H9 (cell line): Measurements from ENCODE around the gene UBE2L6. TPM values are rescaled to one million over a fixed set of nuclear protein-coding genes. Genes with fewer than 3 reads are reported as not detected.

Experiments
- DNase-seq: peaks from one replicate; pipeline ENCODE4 v3.0.0-alpha.2; 2017
- H2AFZ ChIP-seq: one replicate; pipeline ENCODE4 v1.6.1; 2013; ENCODE audit warnings: mild to moderate bottlenecking, low read length, control low read depth, moderate library complexity
- H2AK5ac ChIP-seq: 2 replicates; pipeline ENCODE4 v1.6.1; 2013; ENCODE audit warnings: low read length, control low read depth, mixed read lengths; ENCODE audit not compliant: insufficient read length
- H2BK120ac ChIP-seq: one replicate; pipeline ENCODE4 v1.6.1; 2013; ENCODE audit warnings: low read depth, mild to moderate bottlenecking, low read length, control low read depth, inconsistent platforms; ENCODE audit not compliant: poor library complexity, severe bottlenecking
- H2BK12ac ChIP-seq: 2 replicates; pipeline ENCODE4 v1.6.1; 2013; ENCODE audit warnings: low read length, control low read depth, mixed read lengths, low read depth; ENCODE audit not compliant: insufficient read length
- H2BK15ac ChIP-seq: 2 replicates; pipeline ENCODE4 v1.6.1; 2013; ENCODE audit warnings: low read depth, low read length, control low read depth
- H2BK20ac ChIP-seq: one replicate; pipeline ENCODE4 v1.6.1; 2013; ENCODE audit warnings: low read depth, mild to moderate bottlenecking, low read length, control low read depth, inconsistent platforms; ENCODE audit not compliant: poor library complexity, severe bottlenecking
- H2BK5ac ChIP-seq: 2 replicates; pipeline ENCODE4 v1.6.1; 2013; ENCODE audit warnings: low read length, control low read depth, mixed read lengths; ENCODE audit not compliant: insufficient read length
- H3K14ac ChIP-seq: 2 replicates; pipeline ENCODE4 v1.6.1; 2013; ENCODE audit warnings: low read length, control low read depth; ENCODE audit not compliant: insufficient read depth
- H3K18ac ChIP-seq: 2 replicates; pipeline ENCODE4 v1.6.1; 2013; ENCODE audit warnings: low read depth, mild to moderate bottlenecking, mixed read lengths, low read length, control low read depth; ENCODE audit not compliant: insufficient read length
- H3K23ac ChIP-seq: 2 replicates; pipeline ENCODE4 v1.6.1; 2013; ENCODE audit warnings: low read length, control low read depth, mixed read lengths, low read depth; ENCODE audit not compliant: insufficient read length
- H3K23me2 ChIP-seq: 2 replicates; pipeline ENCODE4 v1.6.1; 2013; ENCODE audit warnings: low read depth, mild to moderate bottlenecking, mixed read lengths, low read length, control low read depth; ENCODE audit not compliant: insufficient read length, poor library complexity, severe bottlenecking
- H3K27ac ChIP-seq: 2 replicates; pipeline ENCODE4 v1.5.1; 2013; ENCODE audit warnings: low read length, control low read depth, mixed read lengths, low read depth; ENCODE audit not compliant: insufficient read length
- H3K27me3 ChIP-seq: 2 replicates; pipeline ENCODE4 v1.6.1; 2013; ENCODE audit warnings: low read length, control low read depth, inconsistent platforms; ENCODE audit not compliant: insufficient read depth
- H3K4ac ChIP-seq: 2 replicates; pipeline ENCODE4 v1.6.1; 2013; ENCODE audit warnings: low read depth, mild to moderate bottlenecking, control low read depth, inconsistent platforms, low read length, moderate library complexity
- H3K4me1 ChIP-seq: 2 replicates; pipeline ENCODE4 v1.6.1; 2013; ENCODE audit warnings: low read length, control low read depth, inconsistent platforms; ENCODE audit not compliant: insufficient read depth
- H3K4me2 ChIP-seq: 2 replicates; pipeline ENCODE4 v1.6.1; 2013; ENCODE audit warnings: low read length, control low read depth, mixed read lengths; ENCODE audit not compliant: insufficient read length, insufficient read depth
- H3K56ac ChIP-seq: 2 replicates; pipeline ENCODE4 v1.6.1; 2013; ENCODE audit warnings: low read depth, mild to moderate bottlenecking, mixed read lengths, low read length, control low read depth; ENCODE audit not compliant: insufficient read length
- H3K79me1 ChIP-seq: 2 replicates; pipeline ENCODE4 v1.6.1; 2013; ENCODE audit warnings: low read depth, mild to moderate bottlenecking, moderate library complexity, low read length, control low read depth, inconsistent platforms; ENCODE audit not compliant: insufficient read depth, poor library complexity, severe bottlenecking
- H3K79me2 ChIP-seq: 2 replicates; pipeline ENCODE4 v1.6.1; 2013; ENCODE audit warnings: low read length, control low read depth, inconsistent platforms; ENCODE audit not compliant: insufficient read depth
- H3K9ac ChIP-seq: 2 replicates; pipeline ENCODE4 v1.6.1; 2013; ENCODE audit warnings: low read length, control low read depth, mixed read lengths; ENCODE audit not compliant: insufficient read length; ENCODE audit errors: extremely low read depth
- H3K9me3 ChIP-seq: one replicate; pipeline ENCODE4 v1.6.1; 2013; ENCODE audit warnings: low read depth, low read length, inconsistent platforms; ENCODE audit not compliant: control insufficient read depth
- H3T11ph ChIP-seq: one replicate; pipeline ENCODE4 v1.6.1; 2013; ENCODE audit warnings: mild to moderate bottlenecking, low read length, control low read depth, inconsistent platforms
- H4K20me1 ChIP-seq: one replicate; pipeline ENCODE4 v1.6.1; 2013; ENCODE audit not compliant: control insufficient read depth, insufficient read length, insufficient read depth
- H4K5ac ChIP-seq: 2 replicates; pipeline ENCODE4 v1.6.1; 2013; ENCODE audit warnings: low read depth, mild to moderate bottlenecking, mixed read lengths, low read length, control low read depth; ENCODE audit not compliant: insufficient read length
- H4K8ac ChIP-seq: replicated peaks from 2 replicates; pipeline ENCODE4 v1.6.1; 2013; ENCODE audit warnings: low read length, control low read depth, mixed read lengths, low read depth; ENCODE audit not compliant: insufficient read length
- H4K91ac ChIP-seq: 2 replicates; pipeline ENCODE4 v1.6.1; 2013; ENCODE audit warnings: low read depth, mild to moderate bottlenecking, moderate library complexity, mixed read lengths, low read length, control low read depth; ENCODE audit not compliant: insufficient read length
- H3K27ac Mint-ChIP-seq, 3 experiments: 2 replicates in 2 of 3; 3 replicates in 1 of 3; pipeline ENCODE4 v1.8.0; 2020 to 2021; ENCODE audit warnings: mixed read lengths in 3 of 3, mild to moderate bottlenecking in 1 of 3, moderate library complexity in 1 of 3
- H3K27me3 Mint-ChIP-seq: 2 replicates; pipeline ENCODE4 v1.8.0; 2021; ENCODE audit warnings: low read depth, mild to moderate bottlenecking, moderate library complexity, mixed read lengths
- H3K36me3 Mint-ChIP-seq, 3 experiments: 2 replicates in 2 of 3; 3 replicates in 1 of 3; pipeline ENCODE4 v1.8.0; 2020 to 2021; ENCODE audit warnings: low read depth in 3 of 3, mixed read lengths in 3 of 3; ENCODE audit not compliant: insufficient read depth in 1 of 3
- H3K4me1 Mint-ChIP-seq, 2 experiments: 2 replicates each; pipeline ENCODE4 v1.8.0; 2020; ENCODE audit warnings: mixed read lengths in 2 of 2
- H3K4me3 Mint-ChIP-seq, 2 experiments: 2 replicates in 1 of 2; 3 replicates in 1 of 2; pipeline ENCODE4 v1.8.0; 2020 to 2021; ENCODE audit warnings: mild to moderate bottlenecking in 2 of 2, mixed read lengths in 2 of 2, moderate library complexity in 1 of 2
- H3K9me3 Mint-ChIP-seq, 2 experiments: 2 replicates in 1 of 2; 3 replicates in 1 of 2; pipeline ENCODE4 v1.8.0; 2020; ENCODE audit warnings: mild to moderate bottlenecking in 2 of 2, mixed read lengths in 2 of 2, moderate library complexity in 1 of 2
- WGBS: extraction: QIAGEN DNeasy Blood & Tissue Kit; methylation state at CpG from one replicate; pipeline ENCODE4 v1.1.7; 2013; ENCODE audit warnings: missing lambda C conversion rate, low lambda C conversion rate, mixed read lengths; ENCODE audit not compliant: insufficient read length; ENCODE audit errors: extremely low coverage; 5-methylcytosine and 5-hydroxymethylcytosine counted together
- total RNA-seq: library from RNA; stranded (reverse); gene quantifications from 2 replicates; pipeline ENCODE4 v1.2.1, GENCODE V29; 2021
- TF ChIP-seq, protein P1 (sequence below): fragments of 200-600 bp; sonication (generic); conservative IDR thresholded peaks from 3 replicates; pipeline ENCODE4 v1.8.0; 2021; ENCODE audit warnings: antibody characterized with exemption, mild to moderate bottlenecking

Gene UBE2L6
- total RNA-seq, 1 experiment from 2014 or later: 38.9 TPM

DNA sequence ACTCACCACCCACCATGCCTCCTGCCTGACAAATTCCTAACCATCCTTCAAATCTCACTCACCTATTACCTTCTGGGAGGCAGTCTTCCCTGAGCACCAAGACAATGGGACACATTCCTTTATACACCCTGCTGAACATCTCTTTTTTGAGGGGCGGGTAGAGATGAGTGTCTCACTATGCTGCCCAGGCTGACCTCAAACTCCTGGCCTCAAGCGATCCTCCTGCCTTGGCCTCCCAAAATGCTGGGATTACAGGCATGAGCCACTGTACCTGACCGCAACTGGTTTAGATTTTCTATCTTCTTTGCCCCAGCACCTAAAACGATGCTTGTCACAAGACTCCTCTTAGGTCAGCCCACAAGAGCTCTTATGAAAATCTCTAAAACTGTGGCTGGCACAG, 44.1 kb downstream of the UBE2L6 start:
- no peak overlapping the region for H3K27ac Mint-ChIP-seq
- peaks cover 6 to 11% (median 11%) of the 10 kb centered on the region in 3 experiments for H3K36me3 Mint-ChIP-seq
- no peak overlapping the region for H2BK120ac ChIP-seq
- H4K8ac ChIP-seq: no peak overlapping the region
- H3K79me1 ChIP-seq: no peaks in the 10 kb centered on the region
- H3K9me3 Mint-ChIP-seq: no peaks in the 10 kb centered on the region; a peak in 1 of 5 replicates
- no peaks in the 10 kb centered on the region for H4K20me1 ChIP-seq
- no peak overlapping the region for H2AK5ac ChIP-seq
- H2BK5ac ChIP-seq: no peak overlapping the region
- no peak overlapping the region for H3K9ac ChIP-seq
- H3K27ac ChIP-seq: no peak overlapping the region
- peaks cover 15 to 18% of the 10 kb centered on the region in 2 experiments for H3K4me1 Mint-ChIP-seq
- H3K18ac ChIP-seq: no peak overlapping the region
- no peak overlapping the region for H2AFZ ChIP-seq
- H3K23ac ChIP-seq: no peak overlapping the region
- H4K5ac ChIP-seq: no peak overlapping the region
- H2BK20ac ChIP-seq: no peak overlapping the region
- no peak overlapping the region for H2BK12ac ChIP-seq
- no peak overlapping the region for H2BK15ac ChIP-seq
- H3K27me3 ChIP-seq: no peaks in the 10 kb centered on the region
- TF ChIP-seq, protein P1, sequence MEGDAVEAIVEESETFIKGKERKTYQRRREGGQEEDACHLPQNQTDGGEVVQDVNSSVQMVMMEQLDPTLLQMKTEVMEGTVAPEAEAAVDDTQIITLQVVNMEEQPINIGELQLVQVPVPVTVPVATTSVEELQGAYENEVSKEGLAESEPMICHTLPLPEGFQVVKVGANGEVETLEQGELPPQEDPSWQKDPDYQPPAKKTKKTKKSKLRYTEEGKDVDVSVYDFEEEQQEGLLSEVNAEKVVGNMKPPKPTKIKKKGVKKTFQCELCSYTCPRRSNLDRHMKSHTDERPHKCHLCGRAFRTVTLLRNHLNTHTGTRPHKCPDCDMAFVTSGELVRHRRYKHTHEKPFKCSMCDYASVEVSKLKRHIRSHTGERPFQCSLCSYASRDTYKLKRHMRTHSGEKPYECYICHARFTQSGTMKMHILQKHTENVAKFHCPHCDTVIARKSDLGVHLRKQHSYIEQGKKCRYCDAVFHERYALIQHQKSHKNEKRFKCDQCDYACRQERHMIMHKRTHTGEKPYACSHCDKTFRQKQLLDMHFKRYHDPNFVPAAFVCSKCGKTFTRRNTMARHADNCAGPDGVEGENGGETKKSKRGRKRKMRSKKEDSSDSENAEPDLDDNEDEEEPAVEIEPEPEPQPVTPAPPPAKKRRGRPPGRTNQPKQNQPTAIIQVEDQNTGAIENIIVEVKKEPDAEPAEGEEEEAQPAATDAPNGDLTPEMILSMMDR: no peak
- H3K9me3 ChIP-seq: no peaks in the 10 kb centered on the region
- H3K27me3 Mint-ChIP-seq: peaks cover 1% of the 10 kb centered on the region; the same call in 1 of the 2 replicates
- no peak overlapping the region for H3T11ph ChIP-seq
- H3K79me2 ChIP-seq: no peaks in the 10 kb centered on the region
- H3K4me2 ChIP-seq: no peak overlapping the region
- H3K56ac ChIP-seq: no peak overlapping the region
- no peak overlapping the region for H3K4me3 Mint-ChIP-seq
- WGBS: no CpG with 5 or more reads among the region's 4 CpGs
- H3K4ac ChIP-seq: no peak overlapping the region
- H3K4me1 ChIP-seq: no peaks in the 10 kb centered on the region
- no peak for DNase-seq
- H4K91ac ChIP-seq: no peak overlapping the region
- H3K14ac ChIP-seq: no peak overlapping the region
- no peaks in the 10 kb centered on the region for H3K23me2 ChIP-seq
